Natural killer cell treated with Interleukin-12 subunit alpha and Interleukin-12 subunit beta and Interleukin-15 and Interleukin-18, amount 100 ng/mL, for 72 hours (primary cell): ENCODE data around the gene CACNG3. TPM values are rescaled to one million over a fixed set of nuclear protein-coding genes. Genes with fewer than 3 reads are reported as not detected.
"Not testable (repeated sequence)": the region's sequence is repeated elsewhere in the genome, so short reads cannot be mapped to it uniquely, and the experiment has no call there.

ENCODE experiments used
- ATAC-seq, 2 donors: fragments of 150-1000 bp; cut with Tn5 transposase in 1 of 2; sonication (Bioruptor Pico), chemical (Tn5 transposase) in 1 of 2; 2 replicates each; pipeline ENCODE4 v1.10.0; 2021
- DNase-seq: peaks from one replicate; pipeline ENCODE4 v3.0.0; 2022; ENCODE audit warnings: low spot score
- H3K27ac Mint-ChIP-seq, 2 donors: 1 replicate in 1 of 2; 2 replicates in 1 of 2; pipeline ENCODE4 v1.8.0; 2022; ENCODE audit warnings: mixed read lengths in 2 of 2, mild to moderate bottlenecking in 1 of 2, moderate library complexity in 1 of 2
- H3K27me3 Mint-ChIP-seq, 2 donors: 1 replicate in 1 of 2; 2 replicates in 1 of 2; pipeline ENCODE4 v1.8.0; 2022; ENCODE audit warnings: mixed read lengths in 2 of 2
- H3K36me3 Mint-ChIP-seq: one replicate; pipeline ENCODE4 v1.8.0; 2022; ENCODE audit warnings: mixed read lengths
- H3K4me1 Mint-ChIP-seq, 2 donors: 1 replicate in 1 of 2; 2 replicates in 1 of 2; pipeline ENCODE4 v1.8.0; 2022; ENCODE audit warnings: low read depth in 2 of 2, mixed read lengths in 2 of 2, mild to moderate bottlenecking in 1 of 2
- H3K4me3 Mint-ChIP-seq: one replicate; pipeline ENCODE4 v1.8.0; 2022; ENCODE audit warnings: mixed read lengths
- H3K9me3 Mint-ChIP-seq: 2 replicates; pipeline ENCODE4 v1.8.0; 2022; ENCODE audit warnings: mixed read lengths
- total RNA-seq, 2 donors: library from RNA; stranded (reverse); gene quantifications; one replicate each; pipeline ENCODE4 v1.2.3, GENCODE V29; 2022

Gene CACNG3
- total RNA-seq = not detected

GRCh38 chr16:24255456-24256371 lies at the start of gene CACNG3:
CACNG3 (plus strand) TSS chr16:24256335; CDS start chr16:24256755, 420 bp downstream.
- Mint-ChIP-seq H3K27ac (no peak within 1 kb of the TSS), H3K4me3 (no peak within 1 kb of the TSS), H3K9me3 (no peaks in the 10 kb centered on the region), H3K27me3 (peaks cover 40 to 49% of the 10 kb centered on the region in 2 donors), H3K4me1 (peaks cover 0 to 4% of the 10 kb centered on the region in 2 donors), H3K36me3 (no peaks in the 10 kb centered on the region)
- ATAC-seq (peak; percentile 77 to 80), DNase-seq (no peak)

- Mint-ChIP-seq H3K9me3 (no peaks in the 10 kb centered on the region), H3K4me1 (peaks cover 3 to 7% of the 10 kb centered on the region in 2 donors), H3K27me3 (no peaks in the 10 kb centered on the region), H3K27ac (peak overlapping the region in 1 of 2 donors; percentile 26), H3K36me3 (peaks cover 18% of the 10 kb centered on the region), H3K4me3 (no peak overlapping the region)
- no peak for DNase-seq
- no peak for ATAC-seq
These were observed 49.2 kb upstream of the CACNG3 start for GRCh38 chr16:24206926-24207325.

- H3K9me3 Mint-ChIP-seq = no peaks in the 10 kb centered on the region
- no peak overlapping the region for H3K27ac Mint-ChIP-seq
- H3K4me1 Mint-ChIP-seq = no peaks in the 10 kb centered on the region
- no peaks in the 10 kb centered on the region for H3K27me3 Mint-ChIP-seq
- H3K36me3 Mint-ChIP-seq = peaks cover 11% of the 10 kb centered on the region
- no peak for ATAC-seq
- no peak for DNase-seq
- H3K4me3 Mint-ChIP-seq = no peak overlapping the region
These were observed 47.4 kb upstream of the CACNG3 start for GRCh38 chr16:24208710-24209109.

GRCh38 chr16:24214992-24215391 lies 41.1 kb upstream of the CACNG3 start:
- Mint-ChIP-seq H3K36me3 (peaks cover 13% of the 10 kb centered on the region), H3K4me3 (no peak overlapping the region), H3K4me1 (no peaks in the 10 kb centered on the region), H3K27me3 (no peaks in the 10 kb centered on the region), H3K27ac (no peak overlapping the region), H3K9me3 (no peaks in the 10 kb centered on the region)
- DNase-seq (no peak), ATAC-seq (no peak)

- peaks cover 20% of the 10 kb centered on the region for H3K36me3 Mint-ChIP-seq
- DNase-seq (no peak), ATAC-seq (no peak)
- no peaks in the 10 kb centered on the region for H3K27me3 Mint-ChIP-seq
- H3K4me1 Mint-ChIP-seq = no peaks in the 10 kb centered on the region
- no peak overlapping the region for H3K27ac Mint-ChIP-seq
- no peaks in the 10 kb centered on the region for H3K9me3 Mint-ChIP-seq
- H3K4me3 Mint-ChIP-seq = no peak overlapping the region
These were observed 39.2 kb upstream of the CACNG3 start for GRCh38 chr16:24216961-24217360.

- DNase-seq (no peak), ATAC-seq (no peak)
- H3K9me3 Mint-ChIP-seq = no peaks in the 10 kb centered on the region
- H3K27ac Mint-ChIP-seq = no peak overlapping the region
- no peaks in the 10 kb centered on the region for H3K27me3 Mint-ChIP-seq
- peaks cover 21% of the 10 kb centered on the region for H3K36me3 Mint-ChIP-seq
- H3K4me1 Mint-ChIP-seq = no peaks in the 10 kb centered on the region
- H3K4me3 Mint-ChIP-seq = no peak overlapping the region
These were observed 38.7 kb upstream of the CACNG3 start for GRCh38 chr16:24217461-24217860.

- no peaks in the 10 kb centered on the region for H3K27me3 Mint-ChIP-seq
- DNase-seq (no peak), ATAC-seq (no peak)
- no peak overlapping the region for H3K4me3 Mint-ChIP-seq
- peaks cover 21% of the 10 kb centered on the region for H3K36me3 Mint-ChIP-seq
- no peak overlapping the region for H3K27ac Mint-ChIP-seq
- no peaks in the 10 kb centered on the region for H3K4me1 Mint-ChIP-seq
- no peaks in the 10 kb centered on the region for H3K9me3 Mint-ChIP-seq
These were observed 37.8 kb upstream of the CACNG3 start for GRCh38 chr16:24218299-24218698.

- ATAC-seq = no peak
- DNase-seq = no peak
- no peak overlapping the region for H3K27ac Mint-ChIP-seq
- no peaks in the 10 kb centered on the region for H3K27me3 Mint-ChIP-seq
- no peak overlapping the region for H3K4me3 Mint-ChIP-seq
- H3K9me3 Mint-ChIP-seq = no peaks in the 10 kb centered on the region
- no peaks in the 10 kb centered on the region for H3K4me1 Mint-ChIP-seq
- peaks cover 16% of the 10 kb centered on the region for H3K36me3 Mint-ChIP-seq
These were observed 34.9 kb upstream of the CACNG3 start for GRCh38 chr16:24221219-24221618.

- H3K36me3 Mint-ChIP-seq = no peaks in the 10 kb centered on the region
- H3K27me3 Mint-ChIP-seq = peaks cover 0 to 2% of the 10 kb centered on the region in 2 donors
- H3K4me3 Mint-ChIP-seq = no peak overlapping the region
- DNase-seq = no peak
- H3K9me3 Mint-ChIP-seq = no peaks in the 10 kb centered on the region
- no peak for ATAC-seq
- no peak overlapping the region for H3K27ac Mint-ChIP-seq
- H3K4me1 Mint-ChIP-seq = no peaks in the 10 kb centered on the region
These were observed 27.6 kb upstream of the CACNG3 start for GRCh38 chr16:24228514-24228913.

- Mint-ChIP-seq H3K27me3 (peaks cover 9 to 12% of the 10 kb centered on the region in 2 donors), H3K36me3 (peaks cover 5% of the 10 kb centered on the region), H3K4me1 (no peaks in the 10 kb centered on the region), H3K4me3 (no peak overlapping the region), H3K9me3 (no peaks in the 10 kb centered on the region), H3K27ac (no peak overlapping the region)
- ATAC-seq (no peak), DNase-seq (no peak)
These were observed 23.2 kb upstream of the CACNG3 start for GRCh38 chr16:24232936-24233335.

- Mint-ChIP-seq H3K36me3 (peaks cover 18% of the 10 kb centered on the region), H3K9me3 (peaks cover 11% of the 10 kb centered on the region), H3K4me1 (no peaks in the 10 kb centered on the region), H3K4me3 (no peak overlapping the region), H3K27ac (no peak overlapping the region), H3K27me3 (peaks cover 19 to 23% of the 10 kb centered on the region in 2 donors)
- ATAC-seq (no peak), DNase-seq (no peak)
These were observed 21.4 kb upstream of the CACNG3 start for GRCh38 chr16:24234737-24235136.

- H3K4me1 Mint-ChIP-seq = no peaks in the 10 kb centered on the region
- ATAC-seq = peak in 1 of 2 donors; percentile 28
These were observed 20.3 kb upstream of the CACNG3 start for GRCh38 chr16:24235806-24236205.

GRCh38 chr16:24238846-24239245 lies 17.3 kb upstream of the CACNG3 start:
- not testable (repeated sequence) for H3K4me3 Mint-ChIP-seq, H3K27ac Mint-ChIP-seq, H3K4me1 Mint-ChIP-seq, DNase-seq, ATAC-seq
- peaks cover 18% of the 10 kb centered on the region for H3K36me3 Mint-ChIP-seq
- H3K9me3 Mint-ChIP-seq = peaks cover 11% of the 10 kb centered on the region
- H3K27me3 Mint-ChIP-seq = peaks cover 27 to 28% of the 10 kb centered on the region in 2 donors

More at GRCh38 chr16:24235806-24236205, 20.3 kb upstream of the CACNG3 start:
- H3K9me3 Mint-ChIP-seq = peaks cover 11% of the 10 kb centered on the region
- H3K4me3 Mint-ChIP-seq = no peak overlapping the region
- peaks cover 26 to 28% of the 10 kb centered on the region in 2 donors for H3K27me3 Mint-ChIP-seq
- H3K36me3 Mint-ChIP-seq = peaks cover 18% of the 10 kb centered on the region
- no peak overlapping the region for H3K27ac Mint-ChIP-seq
- no peak for DNase-seq

- Mint-ChIP-seq H3K27ac (no peak overlapping the region), H3K9me3 (no peaks in the 10 kb centered on the region), H3K27me3 (peaks cover 28% of the 10 kb centered on the region in 2 donors), H3K36me3 (no peaks in the 10 kb centered on the region), H3K4me1 (no peaks in the 10 kb centered on the region), H3K4me3 (no peak overlapping the region)
- ATAC-seq (no peak), DNase-seq (no peak)
These were observed 9.1 kb upstream of the CACNG3 start for GRCh38 chr16:24246911-24247607.
